Retina (tissue), 1 donor: ENCODE measurements around the gene POU6F2.
"Not testable (repeated sequence)": the region's sequence is repeated elsewhere in the genome, so short reads cannot be mapped to it uniquely, and the experiment has no call there.

Source experiments
- DNase-seq: peaks from one replicate; pipeline ENCODE4 v3.0.0-alpha.2; 2016

POU6F2 gene

GRCh38 chr7:39001595-39001994, 23.9 kb downstream of the POU6F2 start:
- DNase-seq, result no peak

GRCh38 chr7:39002755-39003154, 25.0 kb downstream of the POU6F2 start:
- DNase-seq, result no peak

DNA sequence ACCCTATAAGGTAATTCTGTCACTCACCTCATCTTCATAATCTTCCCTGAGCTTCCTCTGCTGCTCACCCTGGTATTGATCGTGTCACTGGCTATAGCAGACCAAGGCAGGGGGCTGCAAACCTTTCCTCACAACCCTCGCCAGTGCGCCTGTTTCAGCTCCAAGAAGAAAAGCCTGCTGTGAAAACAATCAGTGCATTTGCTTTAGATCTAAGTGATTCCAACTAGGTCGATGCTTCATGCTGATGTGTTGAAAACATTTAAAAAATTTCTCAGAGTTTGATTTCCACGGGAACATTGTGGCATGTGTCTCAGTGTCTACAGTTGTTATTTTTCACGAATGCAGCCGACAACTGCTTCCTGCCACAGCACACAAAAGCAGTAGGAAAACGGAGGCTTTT, 27.3 kb downstream of the POU6F2 start:
- DNase-seq, result peak; percentile 67

DNA sequence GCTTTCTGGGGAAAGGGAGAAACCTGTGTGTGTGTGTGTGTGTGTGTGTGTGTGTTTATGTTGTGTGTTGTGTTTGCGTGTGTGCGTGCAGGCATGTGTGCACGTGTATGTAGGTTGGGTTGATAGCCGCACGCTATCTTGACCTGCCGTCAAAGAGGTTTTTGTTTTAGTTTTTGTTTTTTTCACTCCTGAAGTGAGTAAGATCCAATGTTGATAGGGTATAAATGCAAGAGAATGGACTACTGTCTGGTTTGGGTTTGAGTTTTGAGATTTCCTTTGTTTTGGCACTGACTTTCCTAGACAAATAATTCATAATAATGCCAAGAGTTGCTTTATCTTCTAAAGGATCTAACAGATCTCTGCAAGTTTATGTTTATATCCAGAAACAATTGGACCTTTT, 27.8 kb downstream of the POU6F2 start:
- no peak for DNase-seq

DNA sequence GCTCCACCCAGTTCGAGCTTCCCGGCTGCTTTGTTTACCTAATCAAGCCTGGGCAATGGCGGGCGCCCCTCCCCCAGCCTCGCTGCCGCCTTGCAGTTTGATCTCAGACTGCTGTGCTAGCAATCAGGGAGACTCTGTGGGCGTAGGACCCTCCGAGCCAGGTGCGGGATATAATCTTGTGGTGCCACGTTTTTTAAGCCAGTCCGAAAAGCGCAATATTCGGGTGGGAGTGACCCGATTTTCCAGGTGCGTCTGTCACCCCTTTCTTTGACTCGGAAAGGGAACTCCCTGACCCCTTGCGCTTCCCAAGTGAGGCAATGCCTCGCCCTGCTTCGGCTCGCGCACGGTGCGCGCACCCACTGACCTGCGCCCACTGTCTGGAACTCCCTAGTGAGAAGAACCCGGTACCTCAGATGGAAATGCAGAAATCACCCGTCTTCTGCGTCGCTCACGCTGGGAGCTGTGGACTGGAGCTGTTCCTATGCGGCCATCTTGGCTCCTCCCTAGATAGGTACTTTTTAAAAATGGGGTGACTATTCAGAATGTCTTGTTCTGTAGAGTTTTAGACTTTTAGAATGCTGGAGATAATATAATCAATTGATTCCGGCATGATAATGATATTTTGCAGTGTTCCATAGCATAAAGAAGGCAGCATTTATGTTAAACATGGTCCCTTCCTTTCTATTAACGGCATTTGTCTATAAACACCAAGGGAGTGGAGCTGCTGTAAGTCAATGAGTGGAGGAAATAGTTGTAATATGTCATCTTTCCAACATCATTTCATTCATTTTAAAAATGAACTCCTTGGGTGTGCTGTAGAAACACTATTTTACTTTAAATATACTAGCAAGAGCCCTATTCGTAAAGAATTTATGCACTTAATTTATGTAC, 35.6 kb downstream of the POU6F2 start:
- not testable (repeated sequence) for DNase-seq

DNA sequence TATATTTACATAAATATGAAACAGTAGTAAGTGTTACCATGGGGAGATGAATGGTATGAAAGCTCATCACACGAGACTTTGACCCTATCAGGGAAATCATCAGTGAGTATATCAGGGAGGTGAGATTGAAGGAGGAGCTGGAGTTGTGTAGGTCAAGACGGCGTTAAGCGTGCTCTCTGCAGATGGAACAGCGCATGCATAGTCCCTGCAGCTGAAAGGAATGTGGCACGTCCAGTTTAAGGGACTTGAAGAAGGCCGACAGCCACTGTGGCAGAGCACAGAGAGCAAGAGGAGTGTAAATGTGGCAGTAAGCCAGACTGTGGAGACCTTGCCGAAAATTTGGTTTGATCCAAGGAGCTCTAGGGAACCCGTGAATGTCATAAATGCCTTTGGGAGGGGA, 38.9 kb downstream of the POU6F2 start:
- no peak for DNase-seq

DNA sequence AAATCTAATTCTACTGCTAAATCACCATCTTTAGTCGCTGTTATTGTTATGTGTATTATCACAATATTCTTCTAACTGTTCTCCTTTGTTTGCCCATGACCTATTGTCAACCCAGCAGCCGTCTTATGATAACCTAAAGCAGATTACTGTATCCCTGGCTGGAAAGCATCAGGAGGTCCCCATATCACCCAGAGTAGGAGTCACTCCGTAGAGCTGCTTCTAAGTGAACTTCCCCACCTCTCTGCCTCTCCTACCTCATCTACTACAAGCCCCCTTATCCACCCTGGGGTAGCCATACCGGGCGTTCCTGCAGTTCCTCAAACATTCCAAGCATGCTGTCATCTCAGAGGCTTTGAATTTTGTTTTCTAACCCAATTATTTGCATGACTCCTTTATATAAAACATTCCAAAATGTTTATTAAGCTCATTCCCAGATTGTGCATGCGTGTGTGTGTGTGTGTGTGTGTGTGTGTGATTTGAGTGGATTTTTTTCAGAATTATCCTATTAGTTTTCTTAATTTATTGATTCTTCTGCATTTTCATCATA, 39.7 kb downstream of the POU6F2 start:
- no peak for DNase-seq

GRCh38 chr7:39022796-39023195, 45.1 kb downstream of the POU6F2 start:
- DNase-seq, result no peak

DNA sequence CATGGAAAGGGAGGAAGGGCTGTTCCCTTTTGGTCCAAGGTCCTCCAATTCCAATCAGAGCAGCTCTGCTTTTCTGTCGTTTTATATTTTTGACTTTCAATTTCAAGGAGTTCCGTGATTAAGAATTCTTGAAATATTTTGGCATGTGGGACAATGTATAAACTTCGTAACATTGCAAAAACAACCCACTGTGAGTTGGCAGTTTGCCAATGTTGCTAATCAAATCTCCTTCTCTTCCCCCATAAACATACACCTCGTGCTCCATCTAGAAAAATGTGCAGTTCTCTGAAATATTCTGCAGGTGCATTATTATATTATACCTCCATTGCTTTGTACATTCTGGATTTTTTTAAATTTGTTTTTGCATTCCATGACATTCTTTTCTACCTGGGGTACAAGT, 49.8 kb downstream of the POU6F2 start:
- no peak for DNase-seq

- DNase-seq, result no peak
These were observed 56.3 kb downstream of the POU6F2 start for GRCh38 chr7:39033885-39034624.

GRCh38 chr7:39035156-39035555, 57.4 kb downstream of the POU6F2 start:
- DNase-seq, result no peak

GRCh38 chr7:39035903-39036302, 58.2 kb downstream of the POU6F2 start:
- DNase-seq, result no peak

GRCh38 chr7:39042670-39043069, 65.0 kb downstream of the POU6F2 start:
- DNase-seq, result no peak

GRCh38 chr7:39043531-39043930, 65.8 kb downstream of the POU6F2 start:
- DNase-seq, result no peak

GRCh38 chr7:39044489-39044888, 66.8 kb downstream of the POU6F2 start:
- no peak for DNase-seq

DNA sequence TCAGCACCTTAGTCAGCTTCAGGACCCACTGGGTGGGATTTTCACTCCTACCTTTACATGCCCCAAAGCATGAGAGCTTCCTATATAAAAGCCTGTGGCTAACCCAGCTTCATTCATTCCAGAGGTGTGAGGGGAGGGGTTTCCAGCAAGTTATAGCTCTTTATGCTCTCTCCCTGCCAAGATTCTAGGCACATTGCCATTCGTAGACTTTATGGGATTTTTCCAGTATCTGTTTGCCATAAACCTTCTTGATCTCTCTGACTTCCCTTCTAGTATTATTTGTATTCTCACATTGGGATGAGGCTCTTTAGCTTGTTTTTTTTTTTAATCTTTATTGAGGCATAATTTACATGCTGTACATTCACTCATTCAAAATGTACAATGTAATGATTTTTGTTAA, 67.5 kb downstream of the POU6F2 start:
- no peak for DNase-seq

DNA sequence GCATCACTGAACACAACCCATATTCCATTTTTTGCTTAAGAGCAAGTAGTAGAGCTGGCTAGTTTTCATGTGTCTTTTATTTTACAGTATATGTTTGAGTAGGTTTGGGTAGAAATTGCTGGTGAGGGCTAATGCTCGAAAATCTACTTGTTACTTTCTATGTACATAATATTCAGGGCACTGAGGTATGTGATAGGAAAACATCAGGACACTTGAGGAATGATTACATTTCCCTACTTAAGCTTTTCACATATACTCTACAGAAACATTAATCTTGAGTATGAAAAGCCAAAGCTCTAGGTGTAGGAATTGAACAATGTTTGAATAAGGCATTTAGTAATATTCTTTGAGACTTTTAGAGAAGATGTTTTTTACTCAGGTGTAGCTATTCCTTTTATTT, 73.6 kb downstream of the POU6F2 start:
- DNase-seq, result no peak

- DNase-seq, result no peak
These were observed 74.0 kb downstream of the POU6F2 start for GRCh38 chr7:39051707-39052106.

GRCh38 chr7:39054731-39055130, 77.0 kb downstream of the POU6F2 start:
- DNase-seq, result no peak

- DNase-seq, result no peak
These were observed 78.4 kb downstream of the POU6F2 start for GRCh38 chr7:39056153-39056552.

DNA sequence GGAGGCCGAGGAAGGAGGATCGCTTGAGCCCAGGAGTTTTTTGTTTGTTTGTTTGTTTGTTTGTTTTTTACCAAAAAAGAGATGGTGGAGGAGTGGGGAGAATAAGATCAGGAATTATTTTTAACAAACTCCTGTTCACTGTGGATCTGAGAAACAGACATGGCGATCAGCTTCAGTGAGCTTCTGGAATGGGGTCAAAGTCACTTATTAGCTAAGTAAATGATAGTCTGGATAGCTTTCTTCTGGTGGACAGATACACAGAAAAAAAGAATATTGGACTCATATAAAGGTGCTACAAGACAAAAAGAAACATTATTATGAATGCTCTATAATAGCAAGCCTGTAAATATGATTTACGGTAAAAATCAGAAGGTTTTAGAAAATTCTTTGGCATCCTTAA, 85.1 kb downstream of the POU6F2 start:
- DNase-seq, result no peak

GRCh38 chr7:39069031-39069430, 91.3 kb downstream of the POU6F2 start:
- DNase-seq, result no peak

GRCh38 chr7:39069896-39070881, 92.5 kb downstream of the POU6F2 start:
- no peak for DNase-seq
